Fibroblast of skin of abdomen (primary cell): ENCODE results near the gene BIN2.
"Not testable (repeated sequence)": the region's sequence is repeated elsewhere in the genome, so short reads cannot be mapped to it uniquely, and the experiment has no call there.

ENCODE experiments used
- DNase-seq: peaks from one replicate; pipeline ENCODE4 v3.0.0-alpha.2; 2013

The BIN2 gene

GRCh38 chr12:51307655-51308593 lies 16.1 kb downstream of the BIN2 start:
- peak; percentile 77 for DNase-seq

GRCh38 chr12:51306507-51306906 lies 17.5 kb downstream of the BIN2 start:
- DNase-seq: no peak

GRCh38 chr12:51300768-51301167 lies 23.2 kb downstream of the BIN2 start:
- not testable (repeated sequence) for DNase-seq

- DNase-seq: no peak
These were observed 28.3 kb downstream of the BIN2 start for GRCh38 chr12:51295651-51296050.

GRCh38 chr12:51294097-51294496 lies 29.9 kb downstream of the BIN2 start:
- DNase-seq: not testable (repeated sequence)

- peak; percentile 8 for DNase-seq
These were observed 30.3 kb downstream of the BIN2 start for GRCh38 chr12:51293696-51294095.

GRCh38 chr12:51291603-51292513 lies 32.1 kb downstream of the BIN2 start:
- DNase-seq: not testable (repeated sequence)

GRCh38 chr12:51285843-51286242 lies 38.1 kb downstream of the BIN2 start:
- no peak for DNase-seq

GRCh38 chr12:51281202-51281924 lies 42.6 kb downstream of the BIN2 start:
- peak; percentile 65 for DNase-seq

- no peak for DNase-seq
These were observed 48.9 kb downstream of the BIN2 start for GRCh38 chr12:51275088-51275487.

- DNase-seq: not testable (repeated sequence)
These were observed 51.2 kb downstream of the BIN2 start for GRCh38 chr12:51272810-51273209.

- DNase-seq: peak; percentile 85
These were observed 52.9 kb downstream of the BIN2 start for GRCh38 chr12:51270951-51271518.

GRCh38 chr12:51270067-51270950 lies 53.7 kb downstream of the BIN2 start, which contains the start of gene SMAGP:
Gene SMAGP, minus strand, starts transcription at chr12:51270415. Its CDS starts 1,137 bp downstream, at chr12:51269278.
- DNase-seq: peak; percentile 36

- DNase-seq: peak; percentile 35
These were observed 54.6 kb downstream of the BIN2 start for GRCh38 chr12:51269174-51270066.

GRCh38 chr12:51265024-51265423 lies 59.0 kb downstream of the BIN2 start:
- no peak for DNase-seq

GRCh38 chr12:51264297-51264696 lies 59.7 kb downstream of the BIN2 start:
- DNase-seq: no peak

- no peak for DNase-seq
These were observed 60.6 kb downstream of the BIN2 start for GRCh38 chr12:51263341-51263740.

GRCh38 chr12:51262758-51263177 lies 61.2 kb downstream of the BIN2 start:
- DNase-seq: peak; percentile 60

- not testable (repeated sequence) for DNase-seq
These were observed 64.4 kb downstream of the BIN2 start for GRCh38 chr12:51259600-51259999.

- no peak for DNase-seq
These were observed 69.4 kb downstream of the BIN2 start for GRCh38 chr12:51254536-51254935.
